ENCODE data around the gene EBF3. TPM values are rescaled to one million over a fixed set of nuclear protein-coding genes. Genes with fewer than 3 reads are reported as not detected.

EBF3 gene
- total and polyA plus RNA-seq, 2 donors (not counting 3 experiments of a cell fraction or from before 2014, with no cell fraction given) = 0.92 to 2.7 TPM

DNA sequence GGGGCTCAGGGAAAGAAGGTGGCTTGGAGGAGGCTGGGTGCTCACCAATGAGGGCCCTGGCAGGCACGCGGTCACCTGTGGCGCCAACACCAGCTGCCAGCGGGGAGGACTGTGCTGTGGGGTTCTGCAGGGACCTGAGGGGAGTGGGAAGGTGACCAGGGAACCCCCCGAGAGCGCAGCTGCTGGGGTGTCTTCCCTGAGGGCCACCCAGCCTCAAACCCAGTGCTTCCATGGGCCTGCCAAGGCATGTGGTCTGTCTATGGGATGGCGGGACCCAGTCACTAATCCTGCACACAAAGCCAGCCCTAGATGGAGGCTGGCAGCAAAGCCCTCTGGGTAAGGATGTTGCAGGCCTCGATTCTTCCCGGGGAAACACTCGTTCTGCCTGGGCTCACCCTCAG is 117.1 kb downstream of the EBF3 start:
- H3K9me1 ChIP-seq (replicated peaks; ENCODE audit: control insufficient read depth, extremely low read depth, insufficient read depth, low read length) = no peaks in the 10 kb centered on the region
- no peaks in the 10 kb centered on the region for H3K27me3 ChIP-seq (ENCODE audit: control insufficient read depth in 2 of 2, insufficient read depth in 2 of 2, low read length in 2 of 2)
- BruUV-seq (replicated peaks) = no TSS peak
- ChIA-PET POLR2A (no interaction called here), CTCF (no interaction called here)
- no peak overlapping the region for H3K4me3 ChIP-seq (replicated peaks in 1 of 3; ENCODE audit: insufficient read depth in 1 of 3, low read depth in 1 of 3, low read length in 3 of 3)
- no peak overlapping the region for H3K4me2 ChIP-seq (ENCODE audit: insufficient read depth, low read length)
- no peaks in the 10 kb centered on the region for H3K36me3 ChIP-seq (ENCODE audit: control insufficient read depth in 2 of 2, extremely low read depth in 1 of 2, insufficient read depth in 2 of 2, low read length in 2 of 2)
- H3K9me3 ChIP-seq (replicated peaks; ENCODE audit: control insufficient read depth, insufficient read depth, low read length) = peaks cover 4% of the 10 kb centered on the region
- H4K20me1 ChIP-seq (replicated peaks; ENCODE audit: control insufficient read depth, extremely low read depth, insufficient read depth, low read length) = no peaks in the 10 kb centered on the region
- no peak overlapping the region for H3K9ac ChIP-seq (replicated peaks; ENCODE audit: extremely low read depth, insufficient read depth, low read length)
- TF ChIP-seq POLR2AphosphoS5 (IDR thresholded peaks at IDR 0.05; ENCODE audit: insufficient read depth, low read depth, low read length) = no peak
- TF ChIP-seq, protein P1, sequence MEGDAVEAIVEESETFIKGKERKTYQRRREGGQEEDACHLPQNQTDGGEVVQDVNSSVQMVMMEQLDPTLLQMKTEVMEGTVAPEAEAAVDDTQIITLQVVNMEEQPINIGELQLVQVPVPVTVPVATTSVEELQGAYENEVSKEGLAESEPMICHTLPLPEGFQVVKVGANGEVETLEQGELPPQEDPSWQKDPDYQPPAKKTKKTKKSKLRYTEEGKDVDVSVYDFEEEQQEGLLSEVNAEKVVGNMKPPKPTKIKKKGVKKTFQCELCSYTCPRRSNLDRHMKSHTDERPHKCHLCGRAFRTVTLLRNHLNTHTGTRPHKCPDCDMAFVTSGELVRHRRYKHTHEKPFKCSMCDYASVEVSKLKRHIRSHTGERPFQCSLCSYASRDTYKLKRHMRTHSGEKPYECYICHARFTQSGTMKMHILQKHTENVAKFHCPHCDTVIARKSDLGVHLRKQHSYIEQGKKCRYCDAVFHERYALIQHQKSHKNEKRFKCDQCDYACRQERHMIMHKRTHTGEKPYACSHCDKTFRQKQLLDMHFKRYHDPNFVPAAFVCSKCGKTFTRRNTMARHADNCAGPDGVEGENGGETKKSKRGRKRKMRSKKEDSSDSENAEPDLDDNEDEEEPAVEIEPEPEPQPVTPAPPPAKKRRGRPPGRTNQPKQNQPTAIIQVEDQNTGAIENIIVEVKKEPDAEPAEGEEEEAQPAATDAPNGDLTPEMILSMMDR (IDR thresholded peaks at IDR 0.05; ENCODE audit: extremely low read depth in 1 of 2, insufficient read depth in 1 of 2, low read depth in 1 of 2, low read length in 2 of 2) = no peak
- no peak for TF ChIP-seq JUN (IDR thresholded peaks at IDR 0.05; ENCODE audit: borderline replicate concordance, insufficient read depth, insufficient read length, low read depth)
- no peak for TF ChIP-seq POLR2A (IDR thresholded peaks at IDR 0.05; ENCODE audit: low read depth, low read length)
- no peak for TF ChIP-seq FOS (IDR thresholded peaks at IDR 0.05; ENCODE audit: borderline replicate concordance, insufficient read depth, low read length)
- TF ChIP-seq EZH2 (IDR thresholded peaks at IDR 0.05; ENCODE audit: borderline replicate concordance, low read depth, low read length, severe bottlenecking) = no peak
- TF ChIP-seq, protein P2, sequence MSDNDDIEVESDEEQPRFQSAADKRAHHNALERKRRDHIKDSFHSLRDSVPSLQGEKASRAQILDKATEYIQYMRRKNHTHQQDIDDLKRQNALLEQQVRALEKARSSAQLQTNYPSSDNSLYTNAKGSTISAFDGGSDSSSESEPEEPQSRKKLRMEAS (IDR thresholded peaks at IDR 0.05; ENCODE audit: insufficient read depth, insufficient read length) = no peak
- TF ChIP-seq GATA2 (IDR thresholded peaks at IDR 0.05; ENCODE audit: insufficient read depth, insufficient read length, low read depth, low read length) = no peak
- no peak for TF ChIP-seq MYC (IDR thresholded peaks at IDR 0.05; ENCODE audit: low read depth, low read length)
- intact Hi-C loops (cut with micrococcal nuclease) = no loop called here
- no peak overlapping the region for H2AFZ ChIP-seq (ENCODE audit: low read depth, low read length)
- no peaks in the 10 kb centered on the region for H3K4me1 ChIP-seq (ENCODE audit: control insufficient read depth, extremely low read depth, insufficient read depth, low read length)
- no peak for DNase-seq (ENCODE audit: low read depth, low spot score)
- H3K79me2 ChIP-seq (ENCODE audit: control insufficient read depth, insufficient read depth, low read length) = no peaks in the 10 kb centered on the region
- dilution Hi-C loops (cut with MboI; ENCODE audit: extremely low pct_ligation_motif_present, low sequenced_read_pairs) = no loop called here
- FAIRE-seq = no peak
- H3K27ac ChIP-seq (ENCODE audit: insufficient read depth, low read depth, low read length) = no peak overlapping the region
